PC-3 (cell line): ENCODE results near the gene ARHGAP15. TPM values are rescaled to one million over a fixed set of nuclear protein-coding genes. Genes with fewer than 3 reads are reported as not detected.

Experiments
- ATAC-seq: fragments of 200-7000 bp; cut with Tn5 transposase; 2 replicates; pipeline ENCODE4 v1.9.1; 2020; ENCODE audit warnings: mild to moderate bottlenecking, moderate library complexity
- BruUV-seq: library from RNA; stranded (reverse); fragments of 400-500 nt; replicated peaks from 2 replicates; lab custom pipeline; 2021; lab: Mats Ljungman, UMichigan
- CTCF ChIA-PET: fragments of 300-600 bp; sonication (Branson Sonifier 250); formaldehyde crosslinking; loops from one replicate; lab custom pipeline; 2022; ENCODE audit warnings: antibody characterized with exemption; lab: Charles Lee
- POLR2A ChIA-PET: fragments of 300-600 bp; sonication (Branson Sonifier 250); formaldehyde crosslinking; loops from one replicate; lab custom pipeline; 2022; ENCODE audit warnings: antibody characterized with exemption; ENCODE audit not compliant: unreplicated experiment; lab: Charles Lee
- DNase-seq: peaks from one replicate; pipeline ENCODE4 v3.0.0-alpha.2; 2015
- H2AFZ ChIP-seq: fragments of 300-600 bp; sonication (generic); 2 replicates; pipeline ENCODE4 v1.6.0; 2016; ENCODE audit warnings: antibody characterized with exemption, low read length
- H3F3A ChIP-seq: fragments of 300-600 bp; sonication (generic); one replicate; pipeline ENCODE4 v1.6.0; 2017; ENCODE audit warnings: antibody characterized with exemption, low read length, control low read depth, mild to moderate bottlenecking; ENCODE audit not compliant: unreplicated experiment
- H3K27ac ChIP-seq: fragments of 300-600 bp; sonication (generic); 2 replicates; pipeline ENCODE4 v1.5.1; 2016; ENCODE audit warnings: mild to moderate bottlenecking, low read length
- H3K27me3 ChIP-seq: fragments of 300-600 bp; sonication (generic); 2 replicates; pipeline ENCODE4 v1.6.1; 2016; ENCODE audit warnings: low read length, mixed read lengths
- H3K36me3 ChIP-seq: fragments of 300-600 bp; sonication (generic); 2 replicates; pipeline ENCODE4 v1.6.1; 2016; ENCODE audit warnings: low read depth, mixed run types, low read length, mixed read lengths
- H3K4me1 ChIP-seq: fragments of 300-600 bp; sonication (generic); 2 replicates; pipeline ENCODE4 v1.5.1; 2016; ENCODE audit warnings: low read length; ENCODE audit not compliant: insufficient read depth
- H3K4me2 ChIP-seq: fragments of 300-600 bp; sonication (generic); 2 replicates; pipeline ENCODE4 v1.6.0; 2016; ENCODE audit warnings: low read length
- H3K4me3 ChIP-seq: fragments of 300-600 bp; sonication (generic); 2 replicates; pipeline ENCODE4 v1.5.1; 2016; ENCODE audit warnings: mild to moderate bottlenecking, low read length, mixed read lengths
- H3K79me2 ChIP-seq: fragments of 300-600 bp; sonication (generic); 2 replicates; pipeline ENCODE4 v1.6.1; 2017; ENCODE audit warnings: low read length, mixed read lengths
- H3K9ac ChIP-seq: fragments of 300-600 bp; sonication (generic); 2 replicates; pipeline ENCODE4 v1.6.0; 2016; ENCODE audit warnings: mild to moderate bottlenecking, low read length
- H3K9me2 ChIP-seq: fragments of 300-600 bp; sonication (generic); replicated peaks from 2 replicates; pipeline ENCODE4 v1.6.1; 2016; ENCODE audit warnings: mixed run types, low read length, mixed read lengths
- H3K9me3 ChIP-seq: fragments of 300-600 bp; sonication (generic); 2 replicates; pipeline ENCODE4 v1.6.1; 2016; ENCODE audit warnings: low read length, mixed read lengths
- H4K20me1 ChIP-seq: fragments of 300-600 bp; sonication (generic); 2 replicates; pipeline ENCODE4 v1.6.1; 2016; ENCODE audit warnings: low read length, mixed read lengths
- EZH2 ChIP-seq: fragments of 300-600 bp; sonication (generic); IDR thresholded peaks from one replicate; pipeline ENCODE4 v1.6.1; 2017; ENCODE audit warnings: antibody characterized with exemption, mild to moderate bottlenecking, low read length; ENCODE audit not compliant: unreplicated experiment
- EZH2phosphoT487 ChIP-seq: fragments of 300-600 bp; sonication (generic); IDR thresholded peaks from 2 replicates; pipeline ENCODE4 v1.6.1; 2018; ENCODE audit warnings: mild to moderate bottlenecking, antibody characterized with exemption, low read length, borderline replicate concordance
- intact Hi-C: fragments of 100-400 bp; cut with micrococcal nuclease; formaldehyde crosslinking; loops from 2 replicates; pipeline ENCODE4 v1.9.0; 2023
- total RNA-seq: library from RNA; depleted of rRNA; stranded (reverse); fragments of >200 nt; gene quantifications from 2 replicates; pipeline ENCODE4 v1.2.3, GENCODE V29; 2014
- TF ChIP-seq, protein P1 (sequence below): fragments of 300-600 bp; sonication (generic); conservative IDR thresholded peaks from 2 replicates; pipeline ENCODE4 v1.5.1; 2017; ENCODE audit warnings: antibody characterized with exemption, low read depth, mild to moderate bottlenecking, low read length

Gene ARHGAP15
- total RNA-seq, 1 experiment from 2014 or later = not detected

DNA sequence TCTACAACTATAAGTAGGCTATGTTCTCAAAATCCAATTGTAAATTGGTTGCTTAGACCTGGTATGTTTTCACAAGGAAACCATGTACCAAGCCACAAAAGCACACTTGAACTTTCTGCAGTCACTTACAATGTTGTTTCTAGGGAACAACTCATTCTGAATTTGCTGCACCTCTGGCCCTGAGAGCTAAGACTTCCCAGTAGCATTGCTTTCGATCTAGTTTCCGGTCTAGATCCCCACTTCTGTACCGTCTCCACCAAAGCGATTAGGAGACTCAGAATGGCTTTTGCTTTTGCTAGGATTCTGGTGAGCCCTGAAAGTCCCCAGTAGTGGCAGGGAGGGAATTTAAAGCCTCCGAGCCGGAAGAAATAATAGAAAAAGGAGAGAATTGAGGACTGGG is 313.0 kb downstream of the ARHGAP15 start:
- ATAC-seq (no peak), DNase-seq (no peak)
- Histone ChIP-seq H3K27ac (no peak overlapping the region), H3F3A (no peaks in the 10 kb centered on the region), H3K9me2 (no peaks in the 10 kb centered on the region), H3K9ac (no peak overlapping the region), H3K4me2 (no peak overlapping the region), H4K20me1 (no peaks in the 10 kb centered on the region), H3K9me3 (no peaks in the 10 kb centered on the region), H3K4me3 (no peak overlapping the region), H3K27me3 (no peaks in the 10 kb centered on the region), H3K36me3 (no peaks in the 10 kb centered on the region), H2AFZ (no peak overlapping the region), H3K4me1 (no peaks in the 10 kb centered on the region), H3K79me2 (no peaks in the 10 kb centered on the region)
- ChIA-PET CTCF (no interaction called here), POLR2A (no interaction called here)
- intact Hi-C loops = no loop called here
- TF ChIP-seq EZH2phosphoT487 (no peak), EZH2 (no peak)
- TF ChIP-seq, protein P1, sequence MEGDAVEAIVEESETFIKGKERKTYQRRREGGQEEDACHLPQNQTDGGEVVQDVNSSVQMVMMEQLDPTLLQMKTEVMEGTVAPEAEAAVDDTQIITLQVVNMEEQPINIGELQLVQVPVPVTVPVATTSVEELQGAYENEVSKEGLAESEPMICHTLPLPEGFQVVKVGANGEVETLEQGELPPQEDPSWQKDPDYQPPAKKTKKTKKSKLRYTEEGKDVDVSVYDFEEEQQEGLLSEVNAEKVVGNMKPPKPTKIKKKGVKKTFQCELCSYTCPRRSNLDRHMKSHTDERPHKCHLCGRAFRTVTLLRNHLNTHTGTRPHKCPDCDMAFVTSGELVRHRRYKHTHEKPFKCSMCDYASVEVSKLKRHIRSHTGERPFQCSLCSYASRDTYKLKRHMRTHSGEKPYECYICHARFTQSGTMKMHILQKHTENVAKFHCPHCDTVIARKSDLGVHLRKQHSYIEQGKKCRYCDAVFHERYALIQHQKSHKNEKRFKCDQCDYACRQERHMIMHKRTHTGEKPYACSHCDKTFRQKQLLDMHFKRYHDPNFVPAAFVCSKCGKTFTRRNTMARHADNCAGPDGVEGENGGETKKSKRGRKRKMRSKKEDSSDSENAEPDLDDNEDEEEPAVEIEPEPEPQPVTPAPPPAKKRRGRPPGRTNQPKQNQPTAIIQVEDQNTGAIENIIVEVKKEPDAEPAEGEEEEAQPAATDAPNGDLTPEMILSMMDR = no peak
- BruUV-seq = no TSS peak

DNA sequence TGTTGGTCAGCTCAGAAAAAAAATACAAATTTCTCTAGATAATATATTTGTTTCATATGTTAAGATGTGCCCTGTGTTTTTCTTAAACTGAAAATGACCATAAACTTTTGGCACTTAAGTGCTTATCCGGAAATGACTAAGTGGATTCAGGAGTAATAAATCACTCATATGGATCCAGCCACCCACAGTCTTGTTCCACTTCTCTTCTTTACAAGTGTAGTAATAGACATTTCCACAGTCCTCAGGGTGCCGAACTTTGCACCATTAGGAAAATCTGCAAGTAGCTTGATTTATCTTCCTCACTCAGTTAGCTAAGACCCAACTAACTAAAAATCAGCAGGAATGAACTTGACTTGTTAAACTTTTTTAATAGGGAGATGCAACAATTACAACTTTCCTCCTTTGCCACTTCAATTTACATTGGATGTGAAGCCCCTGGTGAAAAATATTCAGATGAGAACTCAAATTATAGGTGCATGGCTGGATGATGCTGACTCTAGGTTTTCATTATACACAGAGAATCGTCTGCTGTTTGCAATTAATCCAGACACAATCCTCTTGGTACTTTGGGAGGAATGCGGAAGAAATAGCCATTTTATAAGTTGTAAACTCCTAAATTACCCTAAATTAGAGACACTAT is 322.5 kb downstream of the ARHGAP15 start:
- intact Hi-C loops = no loop called here
- no peaks in the 10 kb centered on the region for H3K36me3 ChIP-seq
- no peaks in the 10 kb centered on the region for H3K79me2 ChIP-seq
- H3K9me2 ChIP-seq = no peaks in the 10 kb centered on the region
- H3K4me3 ChIP-seq = no peak overlapping the region
- H4K20me1 ChIP-seq = no peaks in the 10 kb centered on the region
- no peak overlapping the region for H3K27ac ChIP-seq
- no peaks in the 10 kb centered on the region for H3K9me3 ChIP-seq
- TF ChIP-seq EZH2 (no peak), EZH2phosphoT487 (no peak)
- TF ChIP-seq, protein P1 = no peak
- no peak overlapping the region for H2AFZ ChIP-seq
- CTCF ChIA-PET = no interaction called here
- DNase-seq = peak; percentile 48
- H3K4me2 ChIP-seq = no peak overlapping the region
- BruUV-seq = no TSS peak
- 0 out of 2 replicates have a peak, but pooled peaks cover 6% of the 10 kb centered on the region for H3K4me1 ChIP-seq
- peak; percentile 45 for ATAC-seq
- H3F3A ChIP-seq = no peaks in the 10 kb centered on the region
- H3K27me3 ChIP-seq = no peaks in the 10 kb centered on the region
- POLR2A ChIA-PET = no interaction called here
- H3K9ac ChIP-seq = no peak overlapping the region

DNA sequence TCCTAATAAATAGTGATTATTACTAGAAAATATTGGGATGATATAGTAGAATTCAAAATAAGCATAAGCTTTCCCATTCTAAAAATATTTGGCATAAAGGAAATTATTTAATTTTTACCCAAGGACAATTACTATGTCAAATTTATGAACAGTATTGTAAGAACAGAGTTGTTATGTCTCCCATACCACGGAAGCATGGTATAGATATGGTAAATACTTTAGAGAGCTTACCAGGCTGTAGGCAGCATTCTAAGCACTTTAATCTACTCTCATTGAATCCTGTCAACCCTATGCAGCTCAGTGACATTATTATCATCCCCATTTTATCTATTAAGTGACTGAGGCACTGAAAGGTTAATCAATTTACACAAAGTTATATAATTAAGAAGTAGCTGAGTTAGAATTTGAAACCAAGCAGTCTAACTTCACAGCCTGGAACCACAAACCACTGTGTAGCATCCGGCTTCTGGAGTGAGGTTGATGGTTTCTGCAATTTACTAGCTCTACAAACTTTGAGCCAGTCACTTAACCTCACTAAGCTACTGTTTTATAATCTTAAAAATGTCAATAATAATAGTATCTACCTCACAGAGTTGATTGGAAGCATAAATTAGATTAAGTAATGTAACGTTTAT is 323.7 kb downstream of the ARHGAP15 start:
- Histone ChIP-seq H3K79me2 (no peaks in the 10 kb centered on the region), H3F3A (no peaks in the 10 kb centered on the region), H3K27me3 (no peaks in the 10 kb centered on the region), H3K9ac (no peak overlapping the region), H4K20me1 (no peaks in the 10 kb centered on the region), H3K27ac (no peak overlapping the region), H3K9me3 (no peaks in the 10 kb centered on the region), H3K4me1 (0 out of 2 replicates have a peak, but pooled peaks cover 6% of the 10 kb centered on the region), H3K4me2 (no peak overlapping the region), H2AFZ (no peak overlapping the region), H3K9me2 (no peaks in the 10 kb centered on the region), H3K4me3 (no peak overlapping the region), H3K36me3 (no peaks in the 10 kb centered on the region)
- intact Hi-C loops = no loop called here
- TF ChIP-seq EZH2 (no peak), EZH2phosphoT487 (no peak)
- TF ChIP-seq, protein P1 = no peak
- DNase-seq (no peak), ATAC-seq (no peak)
- BruUV-seq = no TSS peak
- POLR2A ChIA-PET = interaction anchor here (0.7 kb wide), 1 partner anchor 42 kb away, joined by 3 read pairs; no protein-coding TSS in a partner anchor
- CTCF ChIA-PET = no interaction called here
